ENCODE results near the gene TPRN.

TPRN gene

DNA sequence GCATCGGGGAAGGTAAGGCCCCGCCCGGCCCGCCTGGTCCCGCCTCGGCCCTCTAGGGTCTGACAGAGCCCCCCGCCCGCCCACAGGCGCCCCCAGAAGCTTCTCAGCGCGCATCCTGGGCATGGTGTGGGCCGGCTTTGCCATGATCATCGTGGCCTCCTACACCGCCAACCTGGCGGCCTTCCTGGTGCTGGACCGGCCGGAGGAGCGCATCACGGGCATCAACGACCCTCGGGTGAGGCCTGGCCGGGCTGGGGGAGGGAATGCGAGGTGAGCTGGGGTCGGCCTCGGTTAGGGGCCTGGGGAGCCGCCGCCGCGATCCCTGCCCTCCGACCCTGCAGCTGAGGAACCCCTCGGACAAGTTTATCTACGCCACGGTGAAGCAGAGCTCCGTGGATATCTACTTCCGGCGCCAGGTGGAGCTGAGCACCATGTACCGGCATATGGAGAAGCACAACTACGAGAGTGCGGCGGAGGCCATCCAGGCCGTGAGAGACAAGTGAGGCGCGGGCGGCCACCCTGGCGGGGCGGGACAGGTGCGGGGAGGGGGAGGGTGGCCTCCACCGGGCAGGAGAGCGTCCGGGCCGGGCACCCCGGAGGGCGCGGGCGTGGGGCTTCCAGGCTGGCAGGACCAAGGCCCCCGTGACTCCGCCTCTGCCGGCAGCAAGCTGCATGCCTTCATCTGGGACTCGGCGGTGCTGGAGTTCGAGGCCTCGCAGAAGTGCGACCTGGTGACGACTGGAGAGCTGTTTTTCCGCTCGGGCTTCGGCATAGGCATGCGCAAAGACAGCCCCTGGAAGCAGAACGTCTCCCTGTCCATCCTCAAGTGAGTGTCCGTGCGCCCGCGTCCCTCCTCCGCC, 37.8 kb downstream of the TPRN start:
- H3K4me2 ChIP-seq (ENCODE audit: low read depth, low read length, poor library complexity, severe bottlenecking), result no peak overlapping the region
- no peaks in the 10 kb centered on the region for H3K36me3 ChIP-seq (ENCODE audit: low read length)
- no peaks in the 10 kb centered on the region for H3K9me2 ChIP-seq (replicated peaks; ENCODE audit: insufficient read depth, low read length)
- H3K9ac ChIP-seq (ENCODE audit: low read length), result no peak overlapping the region
- TF ChIP-seq EZH2phosphoT487 (conservative IDR thresholded peaks at IDR 0.05; ENCODE audit: low read length), result no peak
- TF ChIP-seq, protein P1, sequence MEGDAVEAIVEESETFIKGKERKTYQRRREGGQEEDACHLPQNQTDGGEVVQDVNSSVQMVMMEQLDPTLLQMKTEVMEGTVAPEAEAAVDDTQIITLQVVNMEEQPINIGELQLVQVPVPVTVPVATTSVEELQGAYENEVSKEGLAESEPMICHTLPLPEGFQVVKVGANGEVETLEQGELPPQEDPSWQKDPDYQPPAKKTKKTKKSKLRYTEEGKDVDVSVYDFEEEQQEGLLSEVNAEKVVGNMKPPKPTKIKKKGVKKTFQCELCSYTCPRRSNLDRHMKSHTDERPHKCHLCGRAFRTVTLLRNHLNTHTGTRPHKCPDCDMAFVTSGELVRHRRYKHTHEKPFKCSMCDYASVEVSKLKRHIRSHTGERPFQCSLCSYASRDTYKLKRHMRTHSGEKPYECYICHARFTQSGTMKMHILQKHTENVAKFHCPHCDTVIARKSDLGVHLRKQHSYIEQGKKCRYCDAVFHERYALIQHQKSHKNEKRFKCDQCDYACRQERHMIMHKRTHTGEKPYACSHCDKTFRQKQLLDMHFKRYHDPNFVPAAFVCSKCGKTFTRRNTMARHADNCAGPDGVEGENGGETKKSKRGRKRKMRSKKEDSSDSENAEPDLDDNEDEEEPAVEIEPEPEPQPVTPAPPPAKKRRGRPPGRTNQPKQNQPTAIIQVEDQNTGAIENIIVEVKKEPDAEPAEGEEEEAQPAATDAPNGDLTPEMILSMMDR (IDR thresholded peaks at IDR 0.05; ENCODE audit: insufficient read depth, low read length, poor library complexity, severe bottlenecking), result no peak
- H2AFZ ChIP-seq (ENCODE audit: low read depth, low read length, severe bottlenecking), result no peak overlapping the region
- H3K27me3 ChIP-seq (ENCODE audit: low read length), result no peaks in the 10 kb centered on the region
- H4K20me1 ChIP-seq (ENCODE audit: low read depth, low read length), result no peaks in the 10 kb centered on the region
- no peak overlapping the region for H3K27ac ChIP-seq (ENCODE audit: low read depth, low read length)
- H3K9me3 ChIP-seq (ENCODE audit: insufficient read depth, low read length), result no peaks in the 10 kb centered on the region
- no peaks in the 10 kb centered on the region for H3K79me2 ChIP-seq (ENCODE audit: insufficient read depth, low read length)
- H3K4me3 ChIP-seq (ENCODE audit: insufficient read depth, low read length, poor library complexity, severe bottlenecking), result no peak overlapping the region
- no peaks in the 10 kb centered on the region for H3F3A ChIP-seq (ENCODE audit: insufficient read depth)

DNA sequence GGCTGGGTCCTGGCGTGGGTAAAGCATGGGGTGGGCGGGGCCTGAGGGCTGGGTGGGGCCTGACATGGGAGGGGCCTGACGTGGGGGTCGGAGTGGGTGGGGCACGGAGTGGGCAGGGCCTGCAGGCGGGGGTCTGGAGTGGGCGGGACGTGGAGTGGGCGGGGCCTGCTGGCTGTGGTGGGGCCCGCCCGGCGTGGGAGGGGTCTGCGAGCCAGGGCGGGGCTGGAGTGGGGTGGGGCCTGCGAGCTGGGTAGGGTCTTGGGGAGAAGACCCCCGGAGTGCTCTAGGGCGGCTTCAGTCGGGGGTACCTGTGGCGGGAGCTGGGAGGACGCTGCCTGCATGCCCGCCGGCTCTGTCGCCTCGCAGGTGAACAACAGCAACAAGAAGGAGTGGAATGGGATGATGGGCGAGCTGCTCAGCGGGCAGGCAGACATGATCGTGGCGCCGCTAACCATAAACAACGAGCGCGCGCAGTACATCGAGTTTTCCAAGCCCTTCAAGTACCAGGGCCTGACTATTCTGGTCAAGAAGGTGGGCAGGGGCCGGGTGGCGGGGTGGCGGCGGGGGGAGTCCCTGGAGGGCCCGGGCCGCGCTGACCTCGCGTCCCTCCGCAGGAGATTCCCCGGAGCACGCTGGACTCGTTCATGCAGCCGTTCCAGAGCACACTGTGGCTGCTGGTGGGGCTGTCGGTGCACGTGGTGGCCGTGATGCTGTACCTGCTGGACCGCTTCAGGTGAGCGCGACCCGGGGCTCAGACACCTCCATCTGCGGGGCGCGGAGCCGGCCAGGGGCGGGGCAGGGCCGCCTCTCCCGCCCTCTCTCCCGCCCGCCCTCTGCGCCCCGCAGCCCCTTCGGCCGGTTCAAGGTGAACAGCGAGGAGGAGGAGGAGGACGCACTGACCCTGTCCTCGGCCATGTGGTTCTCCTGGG, 38.7 kb downstream of the TPRN start:
- no peak for TF ChIP-seq EZH2phosphoT487 (conservative IDR thresholded peaks at IDR 0.05; ENCODE audit: low read length)
- TF ChIP-seq, protein P1 (IDR thresholded peaks at IDR 0.05; ENCODE audit: insufficient read depth, low read length, poor library complexity, severe bottlenecking), result no peak
- Histone ChIP-seq H3K9ac (ENCODE audit: low read length) (no peak overlapping the region), H3K9me2 (replicated peaks; ENCODE audit: insufficient read depth, low read length) (no peaks in the 10 kb centered on the region), H4K20me1 (ENCODE audit: low read depth, low read length) (no peaks in the 10 kb centered on the region), H3K27ac (ENCODE audit: low read depth, low read length) (no peak overlapping the region), H3K4me3 (ENCODE audit: insufficient read depth, low read length, poor library complexity, severe bottlenecking) (no peak overlapping the region), H3K4me2 (ENCODE audit: low read depth, low read length, poor library complexity, severe bottlenecking) (no peak overlapping the region), H3K27me3 (ENCODE audit: low read length) (no peaks in the 10 kb centered on the region), H3K9me3 (ENCODE audit: insufficient read depth, low read length) (no peaks in the 10 kb centered on the region), H3K79me2 (ENCODE audit: insufficient read depth, low read length) (no peaks in the 10 kb centered on the region), H2AFZ (ENCODE audit: low read depth, low read length, severe bottlenecking) (no peak overlapping the region), H3K36me3 (ENCODE audit: low read length) (no peaks in the 10 kb centered on the region), H3F3A (ENCODE audit: insufficient read depth) (no peaks in the 10 kb centered on the region)

DNA sequence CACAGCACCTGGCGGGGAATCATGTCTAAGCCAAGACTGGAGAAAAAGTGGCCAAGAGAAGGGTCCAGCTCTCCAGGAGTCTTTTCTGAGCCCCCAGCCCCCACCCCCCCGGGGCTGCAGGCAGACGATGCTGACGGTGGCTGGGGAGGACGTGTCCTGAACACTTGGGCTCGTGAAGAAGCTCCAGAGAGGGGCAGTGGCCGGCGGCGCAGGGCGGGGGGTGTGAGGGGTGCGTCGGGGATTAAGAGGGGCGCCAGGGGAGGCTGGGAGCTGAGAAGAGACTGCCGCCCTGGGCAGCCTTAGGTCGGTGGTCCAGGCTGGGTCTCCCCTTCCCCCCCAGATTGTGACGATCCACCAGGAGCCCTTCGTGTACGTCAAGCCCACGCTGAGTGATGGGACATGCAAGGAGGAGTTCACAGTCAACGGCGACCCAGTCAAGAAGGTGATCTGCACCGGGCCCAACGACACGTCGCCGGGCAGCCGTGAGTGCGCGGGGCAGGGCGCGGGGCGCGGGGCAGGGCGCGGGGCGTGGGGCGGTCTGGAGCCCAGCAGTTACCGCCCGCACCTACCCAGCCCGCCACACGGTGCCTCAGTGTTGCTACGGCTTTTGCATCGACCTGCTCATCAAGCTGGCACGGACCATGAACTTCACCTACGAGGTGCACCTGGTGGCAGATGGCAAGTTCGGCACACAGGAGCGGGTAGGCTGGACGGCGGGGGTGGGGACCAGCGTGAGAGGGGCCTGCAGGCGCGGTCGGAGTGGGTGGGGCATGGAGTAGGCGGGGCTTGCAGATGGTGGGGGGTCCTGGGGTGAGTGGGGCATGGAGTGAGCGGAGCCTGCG, 39.6 kb downstream of the TPRN start:
- no peaks in the 10 kb centered on the region for H3K9me2 ChIP-seq (replicated peaks; ENCODE audit: insufficient read depth, low read length)
- no peak overlapping the region for H3K4me3 ChIP-seq (ENCODE audit: insufficient read depth, low read length, poor library complexity, severe bottlenecking)
- no peak for TF ChIP-seq EZH2phosphoT487 (conservative IDR thresholded peaks at IDR 0.05; ENCODE audit: low read length)
- TF ChIP-seq, protein P1 (IDR thresholded peaks at IDR 0.05; ENCODE audit: insufficient read depth, low read length, poor library complexity, severe bottlenecking), result no peak
- no peak overlapping the region for H3K27ac ChIP-seq (ENCODE audit: low read depth, low read length)
- no peaks in the 10 kb centered on the region for H3K9me3 ChIP-seq (ENCODE audit: insufficient read depth, low read length)
- no peak overlapping the region for H3K4me2 ChIP-seq (ENCODE audit: low read depth, low read length, poor library complexity, severe bottlenecking)
- no peaks in the 10 kb centered on the region for H4K20me1 ChIP-seq (ENCODE audit: low read depth, low read length)
- H3K9ac ChIP-seq (ENCODE audit: low read length), result no peak overlapping the region
- H3F3A ChIP-seq (ENCODE audit: insufficient read depth), result no peaks in the 10 kb centered on the region
- H3K36me3 ChIP-seq (ENCODE audit: low read length), result no peaks in the 10 kb centered on the region
- no peaks in the 10 kb centered on the region for H3K79me2 ChIP-seq (ENCODE audit: insufficient read depth, low read length)
- no peaks in the 10 kb centered on the region for H3K27me3 ChIP-seq (ENCODE audit: low read length)
- H2AFZ ChIP-seq (ENCODE audit: low read depth, low read length, severe bottlenecking), result no peak overlapping the region
